TTC549 (cell line): Measurements from ENCODE around the gene LSAMP.

Experiments
- FAIRE-seq: peaks from 2 replicates; lab custom pipeline; 2012; peaks lifted over from hg19 to GRCh38; lab: Jason Lieb, UNC

Gene LSAMP

GRCh38 chr3:116429479-116430269 lies 15.6 kb downstream of the LSAMP start:
- FAIRE-seq: no peak

- FAIRE-seq: no peak
These were observed 19.3 kb downstream of the LSAMP start for GRCh38 chr3:116426036-116426435.

GRCh38 chr3:116425126-116425525 lies 20.2 kb downstream of the LSAMP start:
- FAIRE-seq: no peak

- no peak for FAIRE-seq
These were observed 21.3 kb downstream of the LSAMP start for GRCh38 chr3:116423945-116424344.

- no peak for FAIRE-seq
These were observed 21.9 kb downstream of the LSAMP start for GRCh38 chr3:116423374-116423773.

- no peak for FAIRE-seq
These were observed 28.1 kb downstream of the LSAMP start for GRCh38 chr3:116417151-116417550.

- no peak for FAIRE-seq
These were observed 32.0 kb downstream of the LSAMP start for GRCh38 chr3:116413319-116413718.

- FAIRE-seq: no peak
These were observed 36.8 kb downstream of the LSAMP start for GRCh38 chr3:116408473-116408872.

GRCh38 chr3:116405231-116405630 lies 40.1 kb downstream of the LSAMP start:
- FAIRE-seq: no peak

- FAIRE-seq: no peak
These were observed 45.5 kb downstream of the LSAMP start for GRCh38 chr3:116399701-116400226.

- no peak for FAIRE-seq
These were observed 50.9 kb downstream of the LSAMP start for GRCh38 chr3:116394365-116394764.

- FAIRE-seq: no peak
These were observed 52.1 kb downstream of the LSAMP start for GRCh38 chr3:116393199-116393598.

GRCh38 chr3:116392291-116392690 lies 53.0 kb downstream of the LSAMP start:
- no peak for FAIRE-seq

GRCh38 chr3:116391296-116392201 lies 53.7 kb downstream of the LSAMP start:
- FAIRE-seq: no peak

- FAIRE-seq: no peak
These were observed 55.0 kb downstream of the LSAMP start for GRCh38 chr3:116390318-116390717.

GRCh38 chr3:116388867-116389385 lies 56.4 kb downstream of the LSAMP start:
- FAIRE-seq: no peak

GRCh38 chr3:116386168-116386567 lies 59.1 kb downstream of the LSAMP start:
- FAIRE-seq: no peak

- FAIRE-seq: no peak
These were observed 60.6 kb downstream of the LSAMP start for GRCh38 chr3:116384717-116385116.

- no peak for FAIRE-seq
These were observed 67.2 kb downstream of the LSAMP start for GRCh38 chr3:116378077-116378476.

GRCh38 chr3:116374901-116375300 lies 70.4 kb downstream of the LSAMP start:
- FAIRE-seq: no peak

GRCh38 chr3:116367761-116368395 lies 77.4 kb downstream of the LSAMP start:
- FAIRE-seq: no peak

- no peak for FAIRE-seq
These were observed 89.2 kb downstream of the LSAMP start for GRCh38 chr3:116356056-116356455.
